MM.1S (cell line): ENCODE measurements around the gene TP53AIP1.

Experiments
- EZH2 ChIP-seq: fragments of 300-600 bp; sonication (generic); optimal IDR thresholded peaks from 2 replicates; pipeline ENCODE3; 2017; ENCODE audit warnings: low read depth, mild to moderate bottlenecking, antibody characterized with exemption, low read length, mixed read lengths
- EZH2phosphoT487 ChIP-seq: fragments of 300-600 bp; sonication (generic); IDR thresholded peaks from 2 replicates; pipeline ENCODE4 v1.6.1; 2018; ENCODE audit warnings: antibody characterized with exemption, low read length
- TF ChIP-seq, protein P1 (sequence below): fragments of 300-600 bp; sonication (generic); IDR thresholded peaks from 2 replicates; pipeline ENCODE4 v1.5.1; 2016; ENCODE audit warnings: antibody characterized with exemption, low read length, mixed read lengths

DNA sequence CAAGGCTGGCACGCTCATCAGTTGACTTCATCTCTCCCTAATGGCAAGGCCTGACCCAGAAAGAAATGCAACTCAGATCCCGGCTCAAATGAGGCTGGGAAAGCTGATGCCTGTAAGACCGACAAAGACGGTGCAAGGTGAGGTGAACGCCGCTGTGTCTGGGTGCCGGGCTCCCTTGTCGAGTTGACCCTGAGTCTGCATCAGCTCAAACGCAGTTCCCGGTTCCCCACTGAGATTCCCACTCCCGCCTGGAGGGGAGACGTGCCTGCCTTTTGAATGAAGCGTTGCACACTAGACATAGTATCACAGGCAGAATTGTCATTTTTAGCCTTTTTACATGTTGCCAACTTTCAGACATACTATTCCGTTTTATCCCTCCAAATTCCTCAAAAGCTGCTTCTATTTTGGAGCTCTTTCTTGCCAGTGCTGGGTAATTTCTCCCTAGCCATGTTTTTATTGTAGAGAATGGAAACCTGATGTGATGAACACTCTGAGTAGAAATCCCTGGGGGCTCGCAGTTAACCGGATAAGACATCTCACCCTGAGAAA, 831 bp upstream of the TP53AIP1 start:
- no peak for TF ChIP-seq EZH2
- TF ChIP-seq, protein P1, sequence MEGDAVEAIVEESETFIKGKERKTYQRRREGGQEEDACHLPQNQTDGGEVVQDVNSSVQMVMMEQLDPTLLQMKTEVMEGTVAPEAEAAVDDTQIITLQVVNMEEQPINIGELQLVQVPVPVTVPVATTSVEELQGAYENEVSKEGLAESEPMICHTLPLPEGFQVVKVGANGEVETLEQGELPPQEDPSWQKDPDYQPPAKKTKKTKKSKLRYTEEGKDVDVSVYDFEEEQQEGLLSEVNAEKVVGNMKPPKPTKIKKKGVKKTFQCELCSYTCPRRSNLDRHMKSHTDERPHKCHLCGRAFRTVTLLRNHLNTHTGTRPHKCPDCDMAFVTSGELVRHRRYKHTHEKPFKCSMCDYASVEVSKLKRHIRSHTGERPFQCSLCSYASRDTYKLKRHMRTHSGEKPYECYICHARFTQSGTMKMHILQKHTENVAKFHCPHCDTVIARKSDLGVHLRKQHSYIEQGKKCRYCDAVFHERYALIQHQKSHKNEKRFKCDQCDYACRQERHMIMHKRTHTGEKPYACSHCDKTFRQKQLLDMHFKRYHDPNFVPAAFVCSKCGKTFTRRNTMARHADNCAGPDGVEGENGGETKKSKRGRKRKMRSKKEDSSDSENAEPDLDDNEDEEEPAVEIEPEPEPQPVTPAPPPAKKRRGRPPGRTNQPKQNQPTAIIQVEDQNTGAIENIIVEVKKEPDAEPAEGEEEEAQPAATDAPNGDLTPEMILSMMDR, result no peak
- TF ChIP-seq EZH2phosphoT487, result no peak
